Right cardiac atrium (tissue), 5 donors: Measurements from ENCODE around the gene MVB12B. TPM values are rescaled to one million over a fixed set of nuclear protein-coding genes. Genes with fewer than 3 reads are reported as not detected.
A peak's percentile ranks its signal among the peaks of the same experiment; 100 is the strongest.

Experiments used
- ATAC-seq, 2 donors: fragments of 200-7000 bp; cut with Tn5 transposase; one replicate each; pipeline versions ENCODE4 v1.8.0 to v1.9.1; 2020; ENCODE audit warnings: moderate library complexity in 2 of 2, mild to moderate bottlenecking in 1 of 2
- DNase-seq, 3 donors: peaks; one replicate each; pipeline ENCODE4 v3.0.0-alpha.2; 2020
- H3K27ac ChIP-seq: one replicate; pipeline ENCODE4 v1.5.1; 2013; ENCODE audit warnings: mild to moderate bottlenecking, low read length, control low read depth, moderate library complexity
- H3K27me3 ChIP-seq: one replicate; pipeline ENCODE4 v1.6.1; 2013; ENCODE audit not compliant: control insufficient read depth, insufficient read depth
- H3K4me1 ChIP-seq: one replicate; pipeline ENCODE4 v1.6.1; 2013; ENCODE audit warnings: low read length; ENCODE audit not compliant: control insufficient read depth, insufficient read depth
- H3K4me3 ChIP-seq: one replicate; pipeline ENCODE4 v1.5.1; 2013; ENCODE audit warnings: low read length, control low read depth
- H3K9me3 ChIP-seq: one replicate; pipeline ENCODE4 v1.6.1; 2013; ENCODE audit warnings: low read length; ENCODE audit not compliant: control insufficient read depth
- WGBS: extraction: QIAGEN DNeasy Blood & Tissue Kit; methylation state at CpG from one replicate; pipeline ENCODE4 v1.1.7; 2013; 5-methylcytosine and 5-hydroxymethylcytosine counted together
- intact Hi-C, 4 donors: fragments of 100-400 bp; cut with DNase I; formaldehyde crosslinking; loops; one replicate each; pipeline versions ENCODE4 v1.11.0 to v1.14.0; 2022 to 2023
- polyA plus RNA-seq: library from polyadenylated mRNA; stranded (reverse); fragments of 200-250 nt; gene quantifications from one replicate; pipeline ENCODE4 v1.2.3, GENCODE V29; 2013
- total RNA-seq, 4 donors: library from RNA; stranded (reverse); fragmentation: NEBNext Ultra II Directional; extraction: Animal tissue kit (Norgen Biotek cat#: 25700); gene quantifications; one replicate each; pipeline ENCODE4 v1.2.1, GENCODE V29; 2021
- donor health status: healthy with polysubstance abuse.
- donor health status: DM: no; HTN: yes; CAD: no.
- donor health status: DM: no; HTN: no; CAD: no.
- donor health status: DM: no; HTN: yes; CAD: no; lungs with severe emphysema.
- donor health status: DM: yes; HTN: yes; CAD: no.

MVB12B gene
- total and polyA plus RNA-seq, 5 donors, result 5.8 to 12.8 (median 12.0) TPM

GRCh38 chr9:126514037-126514821 lies 187.6 kb downstream of the MVB12B start:
- intact Hi-C loops, result no loop called here
- H3K27ac ChIP-seq, result no peak overlapping the region
- no peaks in the 10 kb centered on the region for H3K9me3 ChIP-seq
- peak; percentile 86 to 87 for ATAC-seq
- 10% methylated on average over 63 of the region's 63 CpGs for WGBS
- H3K4me1 ChIP-seq, result no peaks in the 10 kb centered on the region
- H3K4me3 ChIP-seq, result no peak overlapping the region
- DNase-seq, result peak; percentile 82 to 94 (median 93)
- H3K27me3 ChIP-seq, result no peaks in the 10 kb centered on the region

GRCh38 chr9:126515001-126515872 lies 188.6 kb downstream of the MVB12B start:
- Histone ChIP-seq H3K4me1 (no peaks in the 10 kb centered on the region), H3K9me3 (no peaks in the 10 kb centered on the region), H3K27ac (no peak overlapping the region), H3K27me3 (no peaks in the 10 kb centered on the region), H3K4me3 (no peak overlapping the region)
- DNase-seq (peak in 1 of 3 donors; percentile 67), ATAC-seq (no peak)
- intact Hi-C loops, result loop anchor here in 1 of 4 donors (5.0 kb wide), 1 partner anchor 37 kb away; no protein-coding TSS in a partner anchor
- 54% methylated on average over 27 of the region's 27 CpGs for whole genome bisulfite sequencing

GRCh38 chr9:126515873-126516505 lies 189.4 kb downstream of the MVB12B start:
- Histone ChIP-seq H3K4me1 (no peaks in the 10 kb centered on the region), H3K27me3 (no peaks in the 10 kb centered on the region), H3K9me3 (no peaks in the 10 kb centered on the region), H3K4me3 (no peak overlapping the region), H3K27ac (peak overlapping the region; percentile 73)
- peak in 1 of 3 donors; percentile 47 for DNase-seq
- WGBS, result 64% methylated on average over 14 of the region's 14 CpGs
- no peak for ATAC-seq
- intact Hi-C loops, result loop anchor here in 1 of 4 donors (5.0 kb wide), 1 partner anchor 36 kb away; no protein-coding TSS in a partner anchor

- intact Hi-C loops, result loop anchor here in 1 of 4 donors (5.0 kb wide), 1 partner anchor 36 kb away; no protein-coding TSS in a partner anchor
- Histone ChIP-seq H3K4me1 (no peaks in the 10 kb centered on the region), H3K4me3 (no peak overlapping the region), H3K27ac (peak overlapping the region; percentile 73), H3K27me3 (no peaks in the 10 kb centered on the region), H3K9me3 (no peaks in the 10 kb centered on the region)
- DNase-seq (no peak), ATAC-seq (no peak)
- WGBS, result 65% methylated on average over 8 of the region's 8 CpGs
These were observed 189.9 kb downstream of the MVB12B start for GRCh38 chr9:126516561-126516935.

GRCh38 chr9:126516936-126517832 lies 190.6 kb downstream of the MVB12B start:
- intact Hi-C loops, result loop anchor here in 1 of 4 donors (5.0 kb wide), 1 partner anchor 35 kb away; no protein-coding TSS in a partner anchor
- Histone ChIP-seq H3K27me3 (no peaks in the 10 kb centered on the region), H3K4me1 (no peaks in the 10 kb centered on the region), H3K9me3 (no peaks in the 10 kb centered on the region), H3K27ac (peak overlapping the region; percentile 73), H3K4me3 (peak overlapping the region; percentile 15)
- peak; percentile 84 for ATAC-seq
- 11% methylated on average over 32 of the region's 32 CpGs for WGBS
- DNase-seq, result peak; percentile 88 to 94 (median 92)

GRCh38 chr9:126517833-126518356 lies 191.3 kb downstream of the MVB12B start:
- no peaks in the 10 kb centered on the region for H3K9me3 ChIP-seq
- no peaks in the 10 kb centered on the region for H3K27me3 ChIP-seq
- peak in 1 of 3 donors; percentile 4 for DNase-seq
- intact Hi-C loops, result loop anchor here in 1 of 4 donors (5.0 kb wide), 1 partner anchor 34 kb away; no protein-coding TSS in a partner anchor
- no peak overlapping the region for H3K4me3 ChIP-seq
- H3K27ac ChIP-seq, result no peak overlapping the region
- ATAC-seq, result no peak
- WGBS, result 12% methylated on average over 9 of the region's 9 CpGs
- no peaks in the 10 kb centered on the region for H3K4me1 ChIP-seq

- Histone ChIP-seq H3K27me3 (no peaks in the 10 kb centered on the region), H3K27ac (no peak overlapping the region), H3K4me3 (no peak overlapping the region), H3K9me3 (no peaks in the 10 kb centered on the region), H3K4me1 (no peaks in the 10 kb centered on the region)
- intact Hi-C loops, result loop anchor here in 1 of 4 donors (5.0 kb wide), 1 partner anchor 34 kb away; no protein-coding TSS in a partner anchor
- WGBS, result 88% methylated on average over 7 of the region's 7 CpGs
- DNase-seq (no peak), ATAC-seq (no peak)
These were observed 192.1 kb downstream of the MVB12B start for GRCh38 chr9:126518763-126519162.

GRCh38 chr9:126519660-126520420 lies 193.2 kb downstream of the MVB12B start:
- intact Hi-C loops, result loop anchor here in 1 of 4 donors (5.0 kb wide), 1 partner anchor 32 kb away; no protein-coding TSS in a partner anchor
- H3K27ac ChIP-seq, result no peak overlapping the region
- H3K9me3 ChIP-seq, result no peaks in the 10 kb centered on the region
- WGBS, result 86% methylated on average over 22 of the region's 22 CpGs
- no peaks in the 10 kb centered on the region for H3K27me3 ChIP-seq
- peak in 1 of 3 donors; percentile 35 for DNase-seq
- no peak overlapping the region for H3K4me3 ChIP-seq
- H3K4me1 ChIP-seq, result no peaks in the 10 kb centered on the region
- ATAC-seq, result no peak

- no peak for DNase-seq
- H3K4me3 ChIP-seq, result no peak overlapping the region
- no peaks in the 10 kb centered on the region for H3K4me1 ChIP-seq
- H3K27ac ChIP-seq, result no peak overlapping the region
- no peak for ATAC-seq
- no peaks in the 10 kb centered on the region for H3K27me3 ChIP-seq
- H3K9me3 ChIP-seq, result no peaks in the 10 kb centered on the region
- 72% methylated on average over 10 of the region's 10 CpGs for WGBS
- intact Hi-C loops, result no loop called here
These were observed 193.8 kb downstream of the MVB12B start for GRCh38 chr9:126520453-126520852.
